Endothelial cell of umbilical vein (primary cell): ENCODE data around the gene ZNF383. TPM values are rescaled to one million over a fixed set of nuclear protein-coding genes. Genes with fewer than 3 reads are reported as not detected.

Experiments
- BruUV-seq: library from RNA; stranded (reverse); fragments of 400-500 nt; replicated peaks from 2 replicates; lab custom pipeline; 2021; lab: Mats Ljungman, UMichigan
- CTCF ChIA-PET: fragments of 300-600, 350-600 bp; sonication (Branson Sonifier 250); formaldehyde crosslinking; loops from one replicate; lab custom pipeline; 2021; ENCODE audit warnings: antibody characterized with exemption, inconsistent platforms; lab: Charles Lee
- POLR2A ChIA-PET: fragments of 300-600, 350-600 bp; sonication (Branson Sonifier 250); formaldehyde crosslinking; loops from one replicate; lab custom pipeline; 2021; ENCODE audit warnings: antibody characterized with exemption, inconsistent platforms; lab: Charles Lee
- DNase-seq: peaks from one replicate; pipeline ENCODE4 v3.0.0-alpha.2; 2011; ENCODE audit warnings: low read depth, low spot score
- FAIRE-seq: peaks from 2 replicates; lab custom pipeline; 2011; peaks lifted over from hg19 to GRCh38; lab: Jason Lieb, UNC
- H2AFZ ChIP-seq: 2 replicates; pipeline ENCODE4 v1.6.0; 2012; ENCODE audit warnings: low read depth, low read length, control low read depth, inconsistent platforms
- H3K27ac ChIP-seq: 2 replicates; pipeline ENCODE4 v1.5.1; 2011; ENCODE audit warnings: low read depth, mild to moderate bottlenecking, control low read depth, low read length, moderate library complexity; ENCODE audit not compliant: insufficient read depth
- H3K27me3 ChIP-seq, 2 experiments: 2 replicates each; pipeline versions ENCODE4 v1.6.0 to v1.6.1; 2011; ENCODE audit warnings: low read length in 2 of 2, mixed read lengths in 1 of 2; ENCODE audit not compliant: control insufficient read depth in 2 of 2, insufficient read depth in 2 of 2
- H3K36me3 ChIP-seq, 2 experiments: 2 replicates in 1 of 2; 3 replicates in 1 of 2; pipeline ENCODE4 v1.5.1; 2011; ENCODE audit warnings: low read length in 2 of 2, mild to moderate bottlenecking in 1 of 2, moderate library complexity in 1 of 2; ENCODE audit not compliant: control insufficient read depth in 2 of 2, insufficient read depth in 2 of 2; ENCODE audit errors: extremely low read depth in 1 of 2
- H3K4me1 ChIP-seq: 3 replicates; pipeline ENCODE4 v1.5.1; 2011; ENCODE audit warnings: mild to moderate bottlenecking, low read length; ENCODE audit not compliant: control insufficient read depth, insufficient read depth; ENCODE audit errors: extremely low read depth
- H3K4me2 ChIP-seq: 2 replicates; pipeline ENCODE4 v1.6.1; 2011; ENCODE audit warnings: low read length, control low read depth, mixed read lengths; ENCODE audit not compliant: insufficient read depth
- H3K4me3 ChIP-seq, 3 experiments: fragments of 200-600 bp in 1 of 3; sonication (generic), shearing (Covaris generic) in 1 of 3; replicated peaks in 1 of 3; 2 replicates each; pipeline ENCODE4 v1.5.1; 2011 to 2016; ENCODE audit warnings: control low read depth in 3 of 3, low read length in 3 of 3, mild to moderate bottlenecking in 2 of 3, inconsistent platforms in 1 of 3, low read depth in 1 of 3, moderate library complexity in 1 of 3; ENCODE audit not compliant: insufficient read depth in 1 of 3
- H3K79me2 ChIP-seq: 2 replicates; pipeline ENCODE4 v1.6.0; 2012; ENCODE audit warnings: low read length, inconsistent platforms; ENCODE audit not compliant: control insufficient read depth, insufficient read depth
- H3K9ac ChIP-seq: replicated peaks from 2 replicates; pipeline ENCODE3; 2011; ENCODE audit warnings: low read length, control low read depth; ENCODE audit not compliant: insufficient read depth; ENCODE audit errors: extremely low read depth
- H3K9me1 ChIP-seq: replicated peaks from 3 replicates; pipeline ENCODE4 v1.6.0; 2011; ENCODE audit warnings: mild to moderate bottlenecking, low read length; ENCODE audit not compliant: control insufficient read depth, insufficient read depth; ENCODE audit errors: extremely low read depth
- H3K9me3 ChIP-seq: replicated peaks from 2 replicates; pipeline ENCODE4 v1.5.1; 2012; ENCODE audit warnings: low read length, inconsistent platforms; ENCODE audit not compliant: control insufficient read depth, insufficient read depth
- H4K20me1 ChIP-seq: replicated peaks from 2 replicates; pipeline ENCODE3; 2011; ENCODE audit warnings: mild to moderate bottlenecking, low read length; ENCODE audit not compliant: control insufficient read depth, insufficient read depth; ENCODE audit errors: extremely low read depth
- EZH2 ChIP-seq: IDR thresholded peaks from 2 replicates; pipeline ENCODE4 v1.6.1; 2012; ENCODE audit warnings: borderline replicate concordance, low read depth, mild to moderate bottlenecking, moderate library complexity, low read length, inconsistent platforms; ENCODE audit not compliant: severe bottlenecking
- FOS ChIP-seq: IDR thresholded peaks from 2 replicates; pipeline ENCODE4 v1.6.1; 2011; ENCODE audit warnings: mild to moderate bottlenecking, low read length, moderate library complexity, borderline replicate concordance; ENCODE audit not compliant: insufficient read depth
- GATA2 ChIP-seq: IDR thresholded peaks from 2 replicates; pipeline ENCODE4 v1.7.0; 2011; ENCODE audit warnings: low read depth, mild to moderate bottlenecking, moderate library complexity, mixed read lengths, low read length; ENCODE audit not compliant: insufficient read length, insufficient read depth
- JUN ChIP-seq: IDR thresholded peaks from 2 replicates; pipeline ENCODE4 v1.6.1; 2011; ENCODE audit warnings: borderline replicate concordance, low read depth; ENCODE audit not compliant: insufficient read length, insufficient read depth
- MYC ChIP-seq: IDR thresholded peaks from one replicate; pipeline ENCODE4 v1.6.1; 2011; ENCODE audit warnings: mild to moderate bottlenecking, low read depth, low read length
- POLR2A ChIP-seq: IDR thresholded peaks from 2 replicates; pipeline ENCODE4 v1.6.1; 2012; ENCODE audit warnings: low read depth, mild to moderate bottlenecking, control low read depth, low read length
- POLR2AphosphoS5 ChIP-seq: IDR thresholded peaks from 2 replicates; pipeline ENCODE4 v1.6.1; 2012; ENCODE audit warnings: low read depth, mild to moderate bottlenecking, control low read depth, low read length, moderate library complexity; ENCODE audit not compliant: insufficient read depth
- dilution Hi-C: fragments of 300-500 bp; cut with MboI; formaldehyde crosslinking; loops from one replicate; pipeline ENCODE4 v1.15.0; 2019; ENCODE audit warnings: low sequenced_read_pairs; ENCODE audit not compliant: extremely low pct_ligation_motif_present
- intact Hi-C: fragments of 100-400 bp; cut with micrococcal nuclease; formaldehyde crosslinking; loops from one replicate; pipeline ENCODE4 v1.10.0; 2022
- polyA plus RNA-seq, 4 experiments: library from polyadenylated mRNA; depleted of rRNA in 3 of 4; stranded (reverse) in 3 of 4; unstranded in 1 of 4; fragments of >200 nt; gene quantifications; 2 replicates each; pipeline versions ENCODE4 v1.2.1 to v1.2.3, GENCODE V29; 2011 to 2012; ENCODE audit warnings: missing spikeins in 1 of 4
- total RNA-seq: library from RNA; stranded (reverse); gene quantifications from 2 replicates; pipeline ENCODE4 v1.2.3, GENCODE V29; 2021
- TF ChIP-seq, protein P1 (sequence below): IDR thresholded peaks from 2 replicates; pipeline ENCODE4 v1.6.1; 2011; ENCODE audit not compliant: insufficient read depth, insufficient read length
- TF ChIP-seq, protein P2 (sequence below), 2 donors: IDR thresholded peaks; 1 replicate in 1 of 2; 2 replicates in 1 of 2; pipeline ENCODE4 v1.5.1; 2011; ENCODE audit warnings: low read length in 2 of 2, mild to moderate bottlenecking in 2 of 2, moderate library complexity in 2 of 2, control low read depth in 1 of 2, inconsistent platforms in 1 of 2, low read depth in 1 of 2; ENCODE audit not compliant: insufficient read depth in 1 of 2; ENCODE audit errors: extremely low read depth in 1 of 2

Gene ZNF383
- total and polyA plus RNA-seq, 2 donors (not counting 3 experiments of a cell fraction or from before 2014, with no cell fraction given), result 1.7 to 7.1 TPM

DNA sequence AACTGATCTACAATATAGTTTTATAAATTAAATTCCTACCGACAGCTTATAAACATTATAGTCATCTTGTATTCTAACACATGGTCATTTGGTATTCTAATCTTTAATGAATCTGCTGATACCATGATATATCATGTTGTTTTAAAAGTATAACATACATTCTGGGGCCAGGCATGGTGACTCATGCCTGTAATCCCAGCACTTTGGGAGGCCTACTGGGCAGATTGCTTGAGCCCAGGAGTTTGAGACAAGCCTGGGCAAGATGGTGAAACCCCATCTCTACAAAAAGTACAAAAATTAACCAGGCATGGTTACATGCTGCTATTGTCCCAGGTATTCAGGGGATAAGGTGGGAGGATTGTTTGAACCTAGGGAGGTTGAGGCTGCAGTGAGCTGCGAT, 3.1 kb downstream of the ZNF383 start:
- H3K79me2 ChIP-seq, result peaks cover 11% of the 10 kb centered on the region
- intact Hi-C loops, result no loop called here
- H2AFZ ChIP-seq, result no peak overlapping the region
- DNase-seq (no peak), FAIRE-seq (no peak)
- no peaks in the 10 kb centered on the region for H3K9me1 ChIP-seq
- no peak overlapping the region for H3K4me2 ChIP-seq
- no peaks in the 10 kb centered on the region for H4K20me1 ChIP-seq
- H3K4me3 ChIP-seq, result no peak overlapping the region
- H3K36me3 ChIP-seq, result peaks cover 2 to 3% of the 10 kb centered on the region in 2 experiments
- POLR2A ChIA-PET, result no interaction called here
- TF ChIP-seq JUN, result no peak
- H3K9me3 ChIP-seq, result no peaks in the 10 kb centered on the region
- CTCF ChIA-PET, result no interaction called here
- dilution Hi-C loops, result no loop called here
- H3K27me3 ChIP-seq, result no peaks in the 10 kb centered on the region
- no peak overlapping the region for H3K9ac ChIP-seq
- no peak overlapping the region for H3K27ac ChIP-seq
- H3K4me1 ChIP-seq, result peaks cover 5% of the 10 kb centered on the region
- BruUV-seq, result no TSS peak

DNA sequence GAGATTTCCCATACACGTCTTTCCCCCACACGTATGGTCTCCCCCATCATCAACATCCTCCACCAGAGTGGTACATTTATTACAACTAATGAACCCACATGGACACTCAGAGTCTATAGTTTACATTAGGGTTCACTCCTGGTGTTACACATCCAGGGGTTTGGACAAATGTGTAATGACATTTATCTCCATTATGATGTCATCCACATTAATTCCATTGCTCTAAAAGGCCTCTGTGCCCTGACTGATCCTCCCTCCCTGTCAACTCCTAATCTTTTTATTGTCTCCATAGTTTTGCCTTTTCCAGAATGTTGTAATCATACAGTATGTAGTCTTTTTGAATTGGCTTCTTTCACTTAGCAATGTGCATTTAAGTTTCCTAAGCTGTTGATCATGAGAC, 8.2 kb downstream of the ZNF383 start:
- no peak for FAIRE-seq

More for the DNA sequence above, 8.2 kb downstream of the ZNF383 start:
- Histone ChIP-seq H3K36me3 (peaks cover 8 to 15% of the 10 kb centered on the region in 2 experiments), H3K4me3 (no peak overlapping the region), H3K27me3 (no peaks in the 10 kb centered on the region), H3K9ac (no peak overlapping the region), H3K4me2 (no peak overlapping the region), H3K9me1 (no peaks in the 10 kb centered on the region), H3K27ac (no peak overlapping the region), H3K9me3 (no peaks in the 10 kb centered on the region), H2AFZ (no peak overlapping the region), H4K20me1 (no peaks in the 10 kb centered on the region), H3K4me1 (no peaks in the 10 kb centered on the region), H3K79me2 (no peaks in the 10 kb centered on the region)
- TF ChIP-seq JUN, result no peak
- TF ChIP-seq EZH2, result no peak
- no peak for TF ChIP-seq POLR2AphosphoS5
- TF ChIP-seq FOS, result no peak
- no peak for TF ChIP-seq GATA2
- TF ChIP-seq MYC, result no peak
- no peak for TF ChIP-seq POLR2A
- TF ChIP-seq, protein P1, sequence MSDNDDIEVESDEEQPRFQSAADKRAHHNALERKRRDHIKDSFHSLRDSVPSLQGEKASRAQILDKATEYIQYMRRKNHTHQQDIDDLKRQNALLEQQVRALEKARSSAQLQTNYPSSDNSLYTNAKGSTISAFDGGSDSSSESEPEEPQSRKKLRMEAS, result no peak
- TF ChIP-seq, protein P2, sequence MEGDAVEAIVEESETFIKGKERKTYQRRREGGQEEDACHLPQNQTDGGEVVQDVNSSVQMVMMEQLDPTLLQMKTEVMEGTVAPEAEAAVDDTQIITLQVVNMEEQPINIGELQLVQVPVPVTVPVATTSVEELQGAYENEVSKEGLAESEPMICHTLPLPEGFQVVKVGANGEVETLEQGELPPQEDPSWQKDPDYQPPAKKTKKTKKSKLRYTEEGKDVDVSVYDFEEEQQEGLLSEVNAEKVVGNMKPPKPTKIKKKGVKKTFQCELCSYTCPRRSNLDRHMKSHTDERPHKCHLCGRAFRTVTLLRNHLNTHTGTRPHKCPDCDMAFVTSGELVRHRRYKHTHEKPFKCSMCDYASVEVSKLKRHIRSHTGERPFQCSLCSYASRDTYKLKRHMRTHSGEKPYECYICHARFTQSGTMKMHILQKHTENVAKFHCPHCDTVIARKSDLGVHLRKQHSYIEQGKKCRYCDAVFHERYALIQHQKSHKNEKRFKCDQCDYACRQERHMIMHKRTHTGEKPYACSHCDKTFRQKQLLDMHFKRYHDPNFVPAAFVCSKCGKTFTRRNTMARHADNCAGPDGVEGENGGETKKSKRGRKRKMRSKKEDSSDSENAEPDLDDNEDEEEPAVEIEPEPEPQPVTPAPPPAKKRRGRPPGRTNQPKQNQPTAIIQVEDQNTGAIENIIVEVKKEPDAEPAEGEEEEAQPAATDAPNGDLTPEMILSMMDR (IDR thresholded peaks at IDR 0.05; ENCODE audit: extremely low read depth in 1 of 2, insufficient read depth in 1 of 2, low read depth in 1 of 2, low read length in 2 of 2), result no peak
- intact Hi-C loops (no loop called here), dilution Hi-C loops (no loop called here)
- ChIA-PET CTCF (no interaction called here), POLR2A (no interaction called here)
- no peak for DNase-seq
- no TSS peak for BruUV-seq
